Esophagus muscularis mucosa (tissue), 4 donors: ENCODE measurements around the gene NAXD.

Source experiments
- CTCF ChIP-seq, 3 experiments: fragments of 200-600 bp in 2 of 3; fragments of 450-650 bp in 1 of 3; sonication (generic) in 2 of 3; IDR thresholded peaks; one replicate each; pipeline ENCODE4 v1.5.1; 2017 to 2019; ENCODE audit warnings: antibody characterized with exemption in 3 of 3, mild to moderate bottlenecking in 2 of 3, moderate library complexity in 1 of 3
- EP300 ChIP-seq: sonication (generic); formaldehyde crosslinking; IDR thresholded peaks from one replicate; pipeline ENCODE4 v1.6.1; 2017; ENCODE audit warnings: antibody characterized with exemption
- POLR2A ChIP-seq: fragments of 450-650 bp; IDR thresholded peaks from one replicate; pipeline ENCODE4 v1.6.1; 2017; ENCODE audit warnings: antibody characterized with exemption, moderate library complexity, mild to moderate bottlenecking, low read depth

- no peak for TF ChIP-seq CTCF (IDR thresholded peaks at IDR 0.05)
- TF ChIP-seq EP300 = no peak
- TF ChIP-seq POLR2A = no peak
Observed at GRCh38 chr13:110665491-110666254, 50.3 kb downstream of the NAXD start.
